GM18526 (cell line): ENCODE measurements around the gene ALOXE3.

Source experiments
- POLR2A ChIP-seq: IDR thresholded peaks from 3 replicates; pipeline ENCODE4 v1.6.1; 2011; ENCODE audit not compliant: insufficient read length; ENCODE audit errors: extremely low read depth

Gene ALOXE3

GRCh38 chr17:8109661-8110455 lies 8.5 kb downstream of the ALOXE3 start:
- no peak for TF ChIP-seq POLR2A

- TF ChIP-seq POLR2A = no peak
These were observed 9.2 kb downstream of the ALOXE3 start for GRCh38 chr17:8108972-8109660.

DNA sequence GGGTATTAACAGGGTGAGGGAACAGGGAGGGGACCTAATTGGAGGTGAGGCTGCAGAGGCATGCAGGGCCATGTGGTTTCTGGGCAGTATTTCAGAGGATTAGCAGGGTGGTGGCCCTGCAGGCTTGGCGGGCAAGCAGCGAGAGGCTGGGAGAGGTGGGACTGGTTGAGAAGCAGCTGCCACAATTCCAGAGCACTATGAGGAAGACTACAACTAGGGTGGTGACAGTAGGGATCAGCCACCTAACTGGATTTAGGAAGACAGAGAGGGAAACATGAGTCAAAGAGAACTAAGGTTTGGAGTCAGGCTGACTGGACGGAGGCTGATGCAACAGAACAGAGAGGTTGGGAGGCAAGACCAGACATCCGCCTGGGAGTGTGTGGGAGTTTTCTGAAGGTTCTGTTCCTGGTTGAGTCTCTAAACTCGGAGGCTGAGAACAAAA lies 12.3 kb downstream of the ALOXE3 start:
- no peak for TF ChIP-seq POLR2A

GRCh38 chr17:8104911-8105310 lies 13.4 kb downstream of the ALOXE3 start:
- no peak for TF ChIP-seq POLR2A

DNA sequence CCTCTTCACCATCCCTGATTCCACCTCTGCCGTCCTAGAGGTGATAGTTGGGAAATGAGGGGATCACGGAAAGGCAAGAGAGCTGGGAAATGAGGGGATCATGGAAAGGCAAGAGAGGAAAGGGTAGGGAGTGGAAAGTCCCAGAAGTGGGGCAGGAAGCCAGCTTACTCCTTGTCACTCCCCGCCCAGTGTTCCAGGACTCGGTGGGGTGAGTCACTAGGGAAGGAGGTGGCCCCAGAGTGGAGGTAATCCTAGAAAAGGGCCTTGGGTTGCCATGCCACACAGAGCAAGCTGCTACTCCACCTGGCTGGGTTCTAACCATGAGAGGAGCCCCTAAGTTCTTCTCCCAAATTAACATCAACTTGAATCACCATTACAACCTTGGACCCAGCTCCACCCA lies 14.8 kb downstream of the ALOXE3 start:
- TF ChIP-seq POLR2A = no peak

DNA sequence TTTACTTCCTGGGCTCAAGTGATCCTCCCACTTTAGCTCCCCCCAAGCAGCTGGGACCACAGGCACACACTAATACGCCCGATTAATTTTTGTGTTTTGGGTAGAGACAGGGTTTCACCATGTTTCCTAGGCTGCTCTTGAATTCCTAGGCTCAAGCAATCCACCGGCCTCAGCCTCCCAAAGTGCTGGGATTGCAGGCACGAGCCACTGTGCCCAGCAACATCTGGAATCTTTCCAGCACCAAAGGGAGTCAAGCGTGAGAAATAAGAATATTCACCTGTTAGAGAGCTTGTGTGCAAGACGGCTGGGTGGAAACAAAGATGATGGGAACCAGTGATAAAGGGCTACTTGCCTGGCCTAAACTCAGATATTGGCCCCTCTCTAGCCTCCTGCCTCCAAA lies 16.6 kb downstream of the ALOXE3 start:
- no peak for TF ChIP-seq POLR2A

GRCh38 chr17:8100763-8101162 lies 17.6 kb downstream of the ALOXE3 start:
- no peak for TF ChIP-seq POLR2A

DNA sequence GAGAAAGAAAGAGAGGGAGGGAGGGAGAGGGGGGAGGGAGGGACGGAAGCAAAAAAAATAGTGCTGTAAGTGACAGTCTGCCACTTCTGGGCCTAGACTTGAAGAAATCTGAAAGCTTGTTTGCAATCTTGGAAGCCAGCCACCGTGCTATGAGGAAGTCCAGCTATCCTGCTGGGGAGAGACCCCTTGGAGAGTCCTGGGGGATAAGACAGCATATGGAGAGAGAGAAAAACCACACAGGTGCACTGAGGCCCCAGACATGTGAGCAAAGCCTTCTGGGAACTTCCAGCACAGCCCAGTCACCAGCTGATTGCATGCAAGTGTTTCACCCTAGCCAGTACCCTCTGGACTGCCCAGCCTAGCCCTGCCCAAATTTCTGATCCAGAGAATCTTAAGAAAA lies 18.2 kb downstream of the ALOXE3 start:
- TF ChIP-seq POLR2A = no peak

DNA sequence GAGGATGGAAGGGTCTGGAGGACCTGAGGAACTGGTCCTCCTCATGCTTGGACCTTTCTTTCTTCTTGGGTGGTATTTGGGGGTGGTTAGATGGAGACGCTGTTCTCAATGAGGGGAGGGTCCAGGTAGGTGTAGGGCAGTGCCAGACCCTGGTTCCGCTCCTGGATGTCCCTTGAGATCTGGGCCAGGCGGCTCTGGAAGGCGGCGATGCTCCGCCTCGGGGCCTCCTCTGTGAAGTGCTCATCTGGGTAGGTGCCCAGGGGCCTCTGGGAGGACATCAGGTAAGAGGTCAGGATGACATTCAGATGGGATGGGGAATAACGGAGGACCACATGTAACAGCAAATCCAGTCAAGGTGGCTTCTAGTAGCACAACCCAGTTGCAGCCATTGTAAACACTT lies 21.8 kb downstream of the ALOXE3 start:
- TF ChIP-seq POLR2A = no peak

- TF ChIP-seq POLR2A = no peak
These were observed 23.0 kb downstream of the ALOXE3 start for GRCh38 chr17:8095361-8095760.

DNA sequence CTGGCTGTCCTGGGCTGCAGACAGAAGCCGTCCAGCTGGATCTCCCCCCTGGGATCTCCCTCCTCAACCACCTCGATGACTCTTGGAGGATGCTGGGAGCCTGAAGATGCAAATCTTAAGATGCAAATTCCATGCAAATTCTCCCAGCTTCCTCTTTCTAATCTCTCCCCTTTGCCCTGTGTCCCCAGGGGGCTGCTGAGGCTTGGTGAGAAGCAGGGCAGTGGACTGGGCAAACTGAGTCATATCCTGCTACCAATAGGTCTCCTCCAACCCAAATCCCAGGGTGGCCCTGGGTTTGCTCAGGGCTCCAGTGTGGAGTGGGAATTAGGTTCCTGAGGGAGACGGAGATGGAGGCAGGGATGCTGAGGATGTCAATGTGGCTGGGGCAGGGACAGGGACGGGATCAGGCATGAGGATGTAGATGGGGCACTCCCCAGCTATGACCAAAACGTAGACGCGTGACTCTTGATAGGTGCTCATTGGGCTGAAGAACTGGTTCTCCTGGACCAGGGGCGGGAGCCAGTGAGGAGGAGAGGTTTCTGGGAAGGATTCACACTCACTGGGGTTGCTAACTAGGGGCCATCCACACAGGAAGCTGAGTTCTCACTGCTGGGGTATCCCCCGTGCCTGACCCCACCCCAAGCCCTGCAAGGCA lies 27.2 kb downstream of the ALOXE3 start:
- no peak for TF ChIP-seq POLR2A

- TF ChIP-seq POLR2A = no peak
These were observed 28.6 kb downstream of the ALOXE3 start for GRCh38 chr17:8089728-8090127.

- no peak for TF ChIP-seq POLR2A
These were observed 30.4 kb downstream of the ALOXE3 start for GRCh38 chr17:8087952-8088230.

DNA sequence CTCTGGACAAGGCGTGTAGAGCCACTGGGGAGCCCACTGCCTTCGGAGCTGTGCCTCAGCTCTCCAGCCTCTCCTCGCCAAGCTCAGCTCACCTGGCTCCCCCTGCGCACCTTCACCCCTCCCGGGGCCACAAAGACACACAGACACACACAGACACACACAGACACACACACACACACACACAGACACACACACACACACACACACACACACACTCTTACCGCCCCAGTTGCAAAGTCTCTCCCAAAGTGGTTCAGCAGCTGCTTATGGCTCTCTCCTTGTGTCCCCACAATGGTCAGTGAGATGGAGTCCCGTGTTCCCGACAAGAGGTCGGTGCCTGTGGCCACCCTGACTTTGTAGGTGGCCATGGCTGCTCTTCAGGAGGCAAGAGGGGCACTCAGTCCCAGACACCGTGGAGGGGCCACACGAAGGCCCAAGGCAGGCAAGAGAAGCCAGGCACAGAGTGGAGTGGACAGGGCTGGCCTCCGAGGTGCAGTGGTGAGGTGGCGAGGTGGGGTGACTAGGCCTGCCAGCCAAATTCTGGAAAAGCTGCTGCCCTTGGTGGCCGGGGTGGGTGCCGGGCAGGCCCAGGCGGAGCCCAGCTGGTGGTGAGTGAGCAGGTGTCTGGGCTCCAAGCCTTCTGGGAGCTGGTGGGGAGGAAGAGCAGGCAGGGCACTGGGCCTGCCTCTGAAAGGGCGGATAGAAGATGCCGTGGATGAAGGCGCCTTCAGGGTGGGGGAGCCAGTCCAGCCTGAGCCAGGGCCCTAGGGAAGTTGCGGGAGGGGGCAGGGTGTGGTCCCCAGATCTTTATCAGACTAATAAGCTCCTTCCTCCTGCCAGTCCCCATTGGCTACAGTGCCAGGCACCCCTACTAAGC lies 31.0 kb downstream of the ALOXE3 start, which contains the start of gene ALOX12B:
TSS of gene ALOX12B (minus strand) at position 642 of the 877 bp plus-strand sequence. CDS start at position 368, 274 bp downstream.
- TF ChIP-seq POLR2A = no peak

DNA sequence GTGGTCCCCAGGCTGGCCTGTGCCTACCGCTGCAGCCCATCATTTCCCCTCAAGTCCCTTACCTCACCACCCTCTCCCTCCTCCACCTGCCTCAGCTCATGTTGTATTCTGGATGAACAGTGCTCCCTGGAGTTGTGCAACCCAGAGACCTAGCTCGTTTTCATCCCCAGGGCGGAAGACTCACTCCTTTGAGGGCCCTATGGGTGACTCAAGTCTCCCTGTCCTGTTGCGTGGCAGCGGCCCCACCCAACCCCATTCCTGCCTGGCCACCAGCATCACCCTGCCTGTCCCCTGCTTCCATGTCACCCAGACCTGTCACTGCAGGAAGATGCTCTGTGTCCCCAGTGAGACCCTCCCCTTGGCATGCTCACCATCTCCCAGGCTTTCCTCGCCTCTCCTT lies 34.1 kb downstream of the ALOXE3 start:
- no peak for TF ChIP-seq POLR2A
